ENCODE results near the gene ANKHD1.

The ANKHD1 gene

GRCh38 chr5:140401362-140402257 is at the start of gene ANKHD1:
Gene ANKHD1 (plus strand): TSS chr5:140401833. CDS start chr5:140401968, 135 bp downstream.
- peak; percentile 97 for DNase-seq

GRCh38 chr5:140355546-140355945 is 46.1 kb upstream of the ANKHD1 start:
- DNase-seq, result no peak

- DNase-seq, result no peak
Observed at GRCh38 chr5:140356853-140357725, 44.5 kb upstream of the ANKHD1 start.

GRCh38 chr5:140357726-140358093 is 43.9 kb upstream of the ANKHD1 start:
- DNase-seq, result peak; percentile 73

- DNase-seq, result no peak
Observed at GRCh38 chr5:140358738-140359310, 42.8 kb upstream of the ANKHD1 start.

- DNase-seq, result no peak
Observed at GRCh38 chr5:140360101-140360500, 41.5 kb upstream of the ANKHD1 start, which contains the start of gene SLC4A9. Gene SLC4A9 (plus strand): TSS chr5:140360194. CDS start chr5:140360237, 43 bp downstream.

- no peak for DNase-seq
Observed at GRCh38 chr5:140360681-140361479, 40.8 kb upstream of the ANKHD1 start.

- no peak for DNase-seq
Observed at GRCh38 chr5:140361901-140362300, 39.7 kb upstream of the ANKHD1 start.

GRCh38 chr5:140362311-140362710 is 39.3 kb upstream of the ANKHD1 start:
- no peak for DNase-seq

- DNase-seq, result peak; percentile 85
Observed at GRCh38 chr5:140362875-140363630, 38.6 kb upstream of the ANKHD1 start.

GRCh38 chr5:140363631-140364471 is 37.8 kb upstream of the ANKHD1 start:
- no peak for DNase-seq

- no peak for DNase-seq
Observed at GRCh38 chr5:140364472-140364765, 37.2 kb upstream of the ANKHD1 start.

GRCh38 chr5:140365282-140365681 is 36.4 kb upstream of the ANKHD1 start:
- no peak for DNase-seq

- DNase-seq, result no peak
Observed at GRCh38 chr5:140365941-140366340, 35.7 kb upstream of the ANKHD1 start.

- DNase-seq, result no peak
Observed at GRCh38 chr5:140366589-140367255, 34.9 kb upstream of the ANKHD1 start.

GRCh38 chr5:140367256-140368013 is 34.2 kb upstream of the ANKHD1 start:
- no peak for DNase-seq

GRCh38 chr5:140371356-140372151 is 30.1 kb upstream of the ANKHD1 start:
- no peak for DNase-seq

GRCh38 chr5:140372971-140373487 is 28.6 kb upstream of the ANKHD1 start:
- peak; percentile 32 for DNase-seq

Data from activated naive CD4-positive, alpha-beta T cell treated with anti-CD3 and anti-CD28 coated beads, Interleukin-2, amount 50 U/mL, for 16 hours (primary cell).